K562 (cell line): ENCODE measurements around the gene LAMTOR5. TPM values are rescaled to one million over a fixed set of nuclear protein-coding genes. Genes with fewer than 3 reads are reported as not detected.

Source experiments
- BRF1 ChIP-seq: IDR thresholded peaks from 3 replicates; pipeline ENCODE4 v1.6.1; 2011; ENCODE audit warnings: borderline replicate concordance, mild to moderate bottlenecking; ENCODE audit not compliant: insufficient read length; ENCODE audit errors: extremely low read depth
- ELF4 ChIP-seq: fragments of 450-650 bp; formaldehyde crosslinking; IDR thresholded peaks from 2 replicates; pipeline ENCODE4 v1.4.0; 2022; ENCODE audit warnings: missing genetic modification characterization
- ETV6 ChIP-seq, 3 experiments: fragments of 150-350 bp in 1 of 3; sonication (generic) in 1 of 3; formaldehyde crosslinking in 1 of 3; IDR thresholded peaks; 2 replicates each; pipeline versions ENCODE4 v1.6.1 to v1.8.0; 2014 to 2022; ENCODE audit warnings: borderline replicate concordance in 2 of 3, low read depth in 2 of 3, antibody characterized with exemption in 1 of 3, low read length in 1 of 3, mild to moderate bottlenecking in 1 of 3, missing genetic modification reagents in 1 of 3
- FOXK1 ChIP-seq: sonication (generic); formaldehyde crosslinking; IDR thresholded peaks from 2 replicates; pipeline ENCODE4 v1.8.0; 2022; ENCODE audit warnings: missing genetic modification reagents, mild to moderate bottlenecking, borderline replicate concordance
- HCFC1 ChIP-seq: IDR thresholded peaks from 2 replicates; pipeline ENCODE4 v1.6.1; 2012; ENCODE audit warnings: low read depth, low read length, improper control_type of control experiment
- SETDB1 ChIP-seq: IDR thresholded peaks from one replicate; pipeline ENCODE4 v1.6.1; 2012; ENCODE audit warnings: low read length, control low read depth, inconsistent platforms
- SMAD1 ChIP-seq: fragments of 150-350 bp; IDR thresholded peaks from 2 replicates; pipeline ENCODE4 v1.6.1; 2014; ENCODE audit warnings: low read length, low read depth; ENCODE audit not compliant: partially characterized antibody
- SMARCB1 ChIP-seq: IDR thresholded peaks from 2 replicates; pipeline ENCODE4 v1.6.1; 2011; ENCODE audit warnings: improper control_type of control experiment, low read depth; ENCODE audit not compliant: insufficient read length
- SOX6 ChIP-seq: fragments of 450-650 bp; IDR thresholded peaks from 2 replicates; pipeline ENCODE4 v1.6.1; 2014; ENCODE audit warnings: mild to moderate bottlenecking
- TBP ChIP-seq: optimal IDR thresholded peaks from 2 replicates; pipeline ENCODE3; 2011; ENCODE audit warnings: low read depth, low read length, improper control_type of control experiment
- UBTF ChIP-seq, 2 experiments: IDR thresholded peaks; 2 replicates each; pipeline ENCODE4 v1.6.1; 2012; ENCODE audit warnings: improper control_type of control experiment in 2 of 2, low read depth in 2 of 2, low read length in 2 of 2, borderline replicate concordance in 1 of 2
- ZNF41 ChIP-seq: fragments of 250-450 bp; sonication (Bioruptor Pico); conservative IDR thresholded peaks from 2 replicates; pipeline ENCODE4 v1.4.0; 2020; ENCODE audit warnings: mild to moderate bottlenecking
- ZNF445 ChIP-seq: fragments of 250-450 bp; sonication (Bioruptor Pico); IDR thresholded peaks from 2 replicates; pipeline ENCODE4 v1.4.0; 2020; ENCODE audit warnings: low read depth, mild to moderate bottlenecking, moderate library complexity
- ZSCAN32 ChIP-seq: fragments of 450-650 bp; formaldehyde crosslinking; IDR thresholded peaks from 2 replicates; pipeline ENCODE4 v1.4.0; 2020; ENCODE audit warnings: mild to moderate bottlenecking, moderate library complexity
- polyA plus RNA-seq, 8 experiments: library from polyadenylated mRNA; depleted of rRNA in 4 of 8; stranded (reverse) in 5 of 8; unstranded in 3 of 8; fragments of >200 nt; fragmentation: Nextera tagmentation in 2 of 8; fragmentation: Illumina TruSeq in 1 of 8; extraction: Ambion mirVana in 2 of 8; extraction: Trizol in 1 of 8; gene quantifications; 2 replicates each; pipeline versions ENCODE4 v1.2.1 to v1.2.3, GENCODE V29; 2011 to 2014; ENCODE audit warnings: inconsistent platforms in 1 of 8, missing spikeins in 1 of 8
- total RNA-seq, 7 experiments: library from RNA; depleted of rRNA in 6 of 7; stranded (reverse); fragments of >200 nt in 6 of 7; fragmentation: Illumina TruSeq in 2 of 7; extraction: Trizol in 2 of 7; gene quantifications; 2 replicates each; pipeline versions ENCODE4 v1.2.1 to v1.2.3, GENCODE V29; 2011 to 2021; ENCODE audit warnings: low replicate concordance in 1 of 7
- TF ChIP-seq, protein P1 (sequence below): fragments of 450-650 bp; IDR thresholded peaks from 2 replicates; pipeline ENCODE4 v1.6.1; 2016; ENCODE audit warnings: mild to moderate bottlenecking, moderate library complexity

LAMTOR5 gene
- total and polyA plus RNA-seq, 9 of the 15 experiments (the other 6 are each of a cell fraction or from before 2014, with no cell fraction given): 118 to 712 (median 241) TPM

GRCh38 chr1:110438893-110439292 lies 31.4 kb upstream of the LAMTOR5 start (continued):
- TF ChIP-seq ZSCAN32 (CRISPR knock-in tag) (no peak), SMARCB1 (no peak), ELF4 (peak; percentile 37; the same call in 1 of the 2 replicates), ETV6 (IDR thresholded peaks at IDR 0.05; ENCODE audit: borderline replicate concordance in 1 of 2, low read depth in 2 of 2, low read length in 1 of 2) (no peak), ETV6 (CRISPR knock-in tag; IDR thresholded peaks at IDR 0.05; ENCODE audit: borderline replicate concordance) (no peak), ZNF445 (CRISPR knock-in tag) (no peak), UBTF (IDR thresholded peaks at IDR 0.05; ENCODE audit: borderline replicate concordance in 1 of 2, low read depth in 2 of 2, low read length in 2 of 2) (no peak), TBP (no peak), FOXK1 (CRISPR knock-in tag) (no peak), ZNF41 (no peak), SETDB1 (no peak), SMAD1 (no peak), SOX6 (peak; percentile 79), BRF1 (no peak), HCFC1 (no peak)
- TF ChIP-seq, protein P1, sequence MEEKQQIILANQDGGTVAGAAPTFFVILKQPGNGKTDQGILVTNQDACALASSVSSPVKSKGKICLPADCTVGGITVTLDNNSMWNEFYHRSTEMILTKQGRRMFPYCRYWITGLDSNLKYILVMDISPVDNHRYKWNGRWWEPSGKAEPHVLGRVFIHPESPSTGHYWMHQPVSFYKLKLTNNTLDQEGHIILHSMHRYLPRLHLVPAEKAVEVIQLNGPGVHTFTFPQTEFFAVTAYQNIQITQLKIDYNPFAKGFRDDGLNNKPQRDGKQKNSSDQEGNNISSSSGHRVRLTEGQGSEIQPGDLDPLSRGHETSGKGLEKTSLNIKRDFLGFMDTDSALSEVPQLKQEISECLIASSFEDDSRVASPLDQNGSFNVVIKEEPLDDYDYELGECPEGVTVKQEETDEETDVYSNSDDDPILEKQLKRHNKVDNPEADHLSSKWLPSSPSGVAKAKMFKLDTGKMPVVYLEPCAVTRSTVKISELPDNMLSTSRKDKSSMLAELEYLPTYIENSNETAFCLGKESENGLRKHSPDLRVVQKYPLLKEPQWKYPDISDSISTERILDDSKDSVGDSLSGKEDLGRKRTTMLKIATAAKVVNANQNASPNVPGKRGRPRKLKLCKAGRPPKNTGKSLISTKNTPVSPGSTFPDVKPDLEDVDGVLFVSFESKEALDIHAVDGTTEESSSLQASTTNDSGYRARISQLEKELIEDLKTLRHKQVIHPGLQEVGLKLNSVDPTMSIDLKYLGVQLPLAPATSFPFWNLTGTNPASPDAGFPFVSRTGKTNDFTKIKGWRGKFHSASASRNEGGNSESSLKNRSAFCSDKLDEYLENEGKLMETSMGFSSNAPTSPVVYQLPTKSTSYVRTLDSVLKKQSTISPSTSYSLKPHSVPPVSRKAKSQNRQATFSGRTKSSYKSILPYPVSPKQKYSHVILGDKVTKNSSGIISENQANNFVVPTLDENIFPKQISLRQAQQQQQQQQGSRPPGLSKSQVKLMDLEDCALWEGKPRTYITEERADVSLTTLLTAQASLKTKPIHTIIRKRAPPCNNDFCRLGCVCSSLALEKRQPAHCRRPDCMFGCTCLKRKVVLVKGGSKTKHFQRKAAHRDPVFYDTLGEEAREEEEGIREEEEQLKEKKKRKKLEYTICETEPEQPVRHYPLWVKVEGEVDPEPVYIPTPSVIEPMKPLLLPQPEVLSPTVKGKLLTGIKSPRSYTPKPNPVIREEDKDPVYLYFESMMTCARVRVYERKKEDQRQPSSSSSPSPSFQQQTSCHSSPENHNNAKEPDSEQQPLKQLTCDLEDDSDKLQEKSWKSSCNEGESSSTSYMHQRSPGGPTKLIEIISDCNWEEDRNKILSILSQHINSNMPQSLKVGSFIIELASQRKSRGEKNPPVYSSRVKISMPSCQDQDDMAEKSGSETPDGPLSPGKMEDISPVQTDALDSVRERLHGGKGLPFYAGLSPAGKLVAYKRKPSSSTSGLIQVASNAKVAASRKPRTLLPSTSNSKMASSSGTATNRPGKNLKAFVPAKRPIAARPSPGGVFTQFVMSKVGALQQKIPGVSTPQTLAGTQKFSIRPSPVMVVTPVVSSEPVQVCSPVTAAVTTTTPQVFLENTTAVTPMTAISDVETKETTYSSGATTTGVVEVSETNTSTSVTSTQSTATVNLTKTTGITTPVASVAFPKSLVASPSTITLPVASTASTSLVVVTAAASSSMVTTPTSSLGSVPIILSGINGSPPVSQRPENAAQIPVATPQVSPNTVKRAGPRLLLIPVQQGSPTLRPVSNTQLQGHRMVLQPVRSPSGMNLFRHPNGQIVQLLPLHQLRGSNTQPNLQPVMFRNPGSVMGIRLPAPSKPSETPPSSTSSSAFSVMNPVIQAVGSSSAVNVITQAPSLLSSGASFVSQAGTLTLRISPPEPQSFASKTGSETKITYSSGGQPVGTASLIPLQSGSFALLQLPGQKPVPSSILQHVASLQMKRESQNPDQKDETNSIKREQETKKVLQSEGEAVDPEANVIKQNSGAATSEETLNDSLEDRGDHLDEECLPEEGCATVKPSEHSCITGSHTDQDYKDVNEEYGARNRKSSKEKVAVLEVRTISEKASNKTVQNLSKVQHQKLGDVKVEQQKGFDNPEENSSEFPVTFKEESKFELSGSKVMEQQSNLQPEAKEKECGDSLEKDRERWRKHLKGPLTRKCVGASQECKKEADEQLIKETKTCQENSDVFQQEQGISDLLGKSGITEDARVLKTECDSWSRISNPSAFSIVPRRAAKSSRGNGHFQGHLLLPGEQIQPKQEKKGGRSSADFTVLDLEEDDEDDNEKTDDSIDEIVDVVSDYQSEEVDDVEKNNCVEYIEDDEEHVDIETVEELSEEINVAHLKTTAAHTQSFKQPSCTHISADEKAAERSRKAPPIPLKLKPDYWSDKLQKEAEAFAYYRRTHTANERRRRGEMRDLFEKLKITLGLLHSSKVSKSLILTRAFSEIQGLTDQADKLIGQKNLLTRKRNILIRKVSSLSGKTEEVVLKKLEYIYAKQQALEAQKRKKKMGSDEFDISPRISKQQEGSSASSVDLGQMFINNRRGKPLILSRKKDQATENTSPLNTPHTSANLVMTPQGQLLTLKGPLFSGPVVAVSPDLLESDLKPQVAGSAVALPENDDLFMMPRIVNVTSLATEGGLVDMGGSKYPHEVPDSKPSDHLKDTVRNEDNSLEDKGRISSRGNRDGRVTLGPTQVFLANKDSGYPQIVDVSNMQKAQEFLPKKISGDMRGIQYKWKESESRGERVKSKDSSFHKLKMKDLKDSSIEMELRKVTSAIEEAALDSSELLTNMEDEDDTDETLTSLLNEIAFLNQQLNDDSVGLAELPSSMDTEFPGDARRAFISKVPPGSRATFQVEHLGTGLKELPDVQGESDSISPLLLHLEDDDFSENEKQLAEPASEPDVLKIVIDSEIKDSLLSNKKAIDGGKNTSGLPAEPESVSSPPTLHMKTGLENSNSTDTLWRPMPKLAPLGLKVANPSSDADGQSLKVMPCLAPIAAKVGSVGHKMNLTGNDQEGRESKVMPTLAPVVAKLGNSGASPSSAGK: no peak
